WTC11 (cell line): Measurements from ENCODE around the gene RNF148. TPM values are rescaled to one million over a fixed set of nuclear protein-coding genes. Genes with fewer than 3 reads are reported as not detected.

Experiments used
- ATAC-seq: fragments of 200-7000 bp; cut with Tn5 transposase; 2 replicates; pipeline ENCODE4 v1.10.0; 2021; ENCODE audit warnings: mild to moderate bottlenecking, moderate library complexity
- CTCF ChIA-PET: fragments of 300-600 bp; sonication (Branson Sonifier 250); formaldehyde crosslinking; loops from one replicate; lab custom pipeline; 2021; ENCODE audit warnings: antibody characterized with exemption; lab: Charles Lee
- POLR2A ChIA-PET: fragments of 350-600 bp; sonication (Branson Sonifier 250); formaldehyde crosslinking; loops from one replicate; lab custom pipeline; 2021; ENCODE audit warnings: antibody characterized with exemption; lab: Charles Lee
- DNase-seq: peaks from one replicate; pipeline ENCODE4 v3.0.0; 2021; ENCODE audit warnings: low spot score
- H3K27ac Mint-ChIP-seq: 2 replicates; pipeline ENCODE4 v1.8.0; 2021; ENCODE audit warnings: mixed read lengths
- H3K27me3 Mint-ChIP-seq: 2 replicates; pipeline ENCODE4 v1.8.0; 2021; ENCODE audit warnings: low read depth, mild to moderate bottlenecking, moderate library complexity, mixed read lengths
- H3K36me3 Mint-ChIP-seq: 2 replicates; pipeline ENCODE4 v1.8.0; 2021; ENCODE audit warnings: mixed read lengths
- H3K4me1 Mint-ChIP-seq: 2 replicates; pipeline ENCODE4 v1.8.0; 2022; ENCODE audit warnings: mixed read lengths
- H3K4me3 Mint-ChIP-seq: 2 replicates; pipeline ENCODE4 v1.8.0; 2021; ENCODE audit warnings: mild to moderate bottlenecking, moderate library complexity, mixed read lengths
- H3K9me3 Mint-ChIP-seq: 2 replicates; pipeline ENCODE4 v1.8.0; 2021; ENCODE audit warnings: mixed read lengths
- FOXJ3 ChIP-seq: sonication (generic); formaldehyde crosslinking; IDR thresholded peaks from 2 replicates; pipeline ENCODE4 v1.9.0; 2021; ENCODE audit warnings: missing genetic modification reagents, mild to moderate bottlenecking, borderline replicate concordance
- FOXP4 ChIP-seq: sonication (generic); formaldehyde crosslinking; IDR thresholded peaks from 2 replicates; pipeline ENCODE4 v1.8.0; 2022; ENCODE audit warnings: mild to moderate bottlenecking, missing genetic modification reagents
- GABPB1 ChIP-seq: sonication (generic); formaldehyde crosslinking; IDR thresholded peaks from 2 replicates; pipeline ENCODE4 v1.8.1; 2023; ENCODE audit warnings: mild to moderate bottlenecking, missing genetic modification reagents
- GTF2I ChIP-seq: fragments of 250-450 bp; sonication (Bioruptor Pico); conservative IDR thresholded peaks from 2 replicates; pipeline ENCODE4 v1.4.0; 2021; ENCODE audit warnings: mild to moderate bottlenecking
- IRF1 ChIP-seq: sonication (generic); formaldehyde crosslinking; IDR thresholded peaks from 2 replicates; pipeline ENCODE4 v1.8.0; 2023; ENCODE audit warnings: missing genetic modification reagents
- NR1H2 ChIP-seq: sonication (generic); formaldehyde crosslinking; IDR thresholded peaks from 2 replicates; pipeline ENCODE4 v1.9.0; 2021; ENCODE audit warnings: mild to moderate bottlenecking, moderate library complexity, missing genetic modification reagents
- PRRX2 ChIP-seq: fragments of 250-450 bp; sonication (Bioruptor Pico); IDR thresholded peaks from 2 replicates; pipeline ENCODE4 v1.8.0; 2021; ENCODE audit warnings: mild to moderate bottlenecking
- SOX15 ChIP-seq: fragments of 250-450 bp; sonication (Bioruptor Pico); IDR thresholded peaks from 2 replicates; pipeline ENCODE4 v1.9.0; 2021; ENCODE audit warnings: mild to moderate bottlenecking
- SP1 ChIP-seq: sonication (generic); formaldehyde crosslinking; conservative IDR thresholded peaks from 2 replicates; pipeline ENCODE4 v1.8.1; 2022; ENCODE audit warnings: missing genetic modification reagents
- TCF7 ChIP-seq: sonication (generic); formaldehyde crosslinking; IDR thresholded peaks from 2 replicates; pipeline ENCODE4 v1.8.0; 2022; ENCODE audit warnings: mild to moderate bottlenecking, low read depth, missing genetic modification reagents, moderate library complexity
- ZBTB21 ChIP-seq: sonication (generic); formaldehyde crosslinking; IDR thresholded peaks from 2 replicates; pipeline ENCODE4 v1.8.1; 2023; ENCODE audit warnings: mild to moderate bottlenecking, missing genetic modification reagents, borderline replicate concordance
- ZNF121 ChIP-seq: sonication (generic); formaldehyde crosslinking; IDR thresholded peaks from 2 replicates; pipeline ENCODE4 v1.8.0; 2023; ENCODE audit warnings: missing genetic modification reagents
- ZNF263 ChIP-seq: sonication (generic); formaldehyde crosslinking; IDR thresholded peaks from 2 replicates; pipeline ENCODE4 v1.8.1; 2022; ENCODE audit warnings: low read depth, mild to moderate bottlenecking, moderate library complexity, missing genetic modification reagents
- ZNF671 ChIP-seq: fragments of 250-450 bp; sonication (Bioruptor Pico); IDR thresholded peaks from 2 replicates; pipeline ENCODE4 v1.8.0; 2021; ENCODE audit warnings: mild to moderate bottlenecking
- total RNA-seq: library from RNA; stranded (reverse); gene quantifications from 3 replicates; pipeline ENCODE4 v1.2.3, GENCODE V29; 2021
- TF ChIP-seq, protein P1 (sequence below): sonication (generic); formaldehyde crosslinking; IDR thresholded peaks from 2 replicates; pipeline ENCODE4 v1.8.0; 2022; ENCODE audit warnings: mild to moderate bottlenecking, missing genetic modification reagents
- TF ChIP-seq, protein P2 (sequence below): fragments of 250-450 bp; sonication (Bioruptor Pico); IDR thresholded peaks from 2 replicates; pipeline ENCODE4 v1.9.0; 2021; ENCODE audit warnings: mild to moderate bottlenecking
- TF ChIP-seq, protein P3 (sequence below): fragments of 250-450 bp; sonication (Bioruptor Pico); IDR thresholded peaks from 2 replicates; pipeline ENCODE4 v1.9.0; 2021; ENCODE audit warnings: mild to moderate bottlenecking, borderline replicate concordance

Gene RNF148
- total RNA-seq, 1 experiment from 2014 or later, result 0.17 TPM

GRCh38 chr7:122738947-122739346 lies 36.2 kb upstream of the RNF148 start:
- CTCF ChIA-PET, result interaction anchor here (1.3 kb wide), 1 partner anchor 64 kb away, joined by 6 read pairs; no protein-coding TSS in a partner anchor
- Mint-ChIP-seq H3K27me3 (no peaks in the 10 kb centered on the region), H3K4me3 (peak overlapping the region; percentile 24; the same call in 1 of the 2 replicates), H3K4me1 (peaks cover 70% of the 10 kb centered on the region), H3K9me3 (no peaks in the 10 kb centered on the region), H3K27ac (peak overlapping the region; percentile 82), H3K36me3 (peaks cover 2% of the 10 kb centered on the region; the same call in 1 of the 2 replicates)
- DNase-seq, result no peak
- POLR2A ChIA-PET, result interaction anchor here (0.7 kb wide), 1 partner anchor 64 kb away, joined by 8 read pairs; no protein-coding TSS in a partner anchor
- TF ChIP-seq GTF2I (CRISPR knock-in tag), result no peak
- TF ChIP-seq, protein P1, sequence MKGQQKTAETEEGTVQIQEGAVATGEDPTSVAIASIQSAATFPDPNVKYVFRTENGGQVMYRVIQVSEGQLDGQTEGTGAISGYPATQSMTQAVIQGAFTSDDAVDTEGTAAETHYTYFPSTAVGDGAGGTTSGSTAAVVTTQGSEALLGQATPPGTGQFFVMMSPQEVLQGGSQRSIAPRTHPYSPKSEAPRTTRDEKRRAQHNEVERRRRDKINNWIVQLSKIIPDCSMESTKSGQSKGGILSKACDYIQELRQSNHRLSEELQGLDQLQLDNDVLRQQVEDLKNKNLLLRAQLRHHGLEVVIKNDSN (CRISPR knock-in tag), result no peak
- TF ChIP-seq GABPB1 (CRISPR knock-in tag), result no peak
- no peak for TF ChIP-seq ZNF263 (CRISPR knock-in tag)
- no peak for TF ChIP-seq FOXP4 (CRISPR knock-in tag)
- no peak for TF ChIP-seq NR1H2
- TF ChIP-seq ZNF671 (CRISPR knock-in tag), result no peak
- TF ChIP-seq, protein P2, sequence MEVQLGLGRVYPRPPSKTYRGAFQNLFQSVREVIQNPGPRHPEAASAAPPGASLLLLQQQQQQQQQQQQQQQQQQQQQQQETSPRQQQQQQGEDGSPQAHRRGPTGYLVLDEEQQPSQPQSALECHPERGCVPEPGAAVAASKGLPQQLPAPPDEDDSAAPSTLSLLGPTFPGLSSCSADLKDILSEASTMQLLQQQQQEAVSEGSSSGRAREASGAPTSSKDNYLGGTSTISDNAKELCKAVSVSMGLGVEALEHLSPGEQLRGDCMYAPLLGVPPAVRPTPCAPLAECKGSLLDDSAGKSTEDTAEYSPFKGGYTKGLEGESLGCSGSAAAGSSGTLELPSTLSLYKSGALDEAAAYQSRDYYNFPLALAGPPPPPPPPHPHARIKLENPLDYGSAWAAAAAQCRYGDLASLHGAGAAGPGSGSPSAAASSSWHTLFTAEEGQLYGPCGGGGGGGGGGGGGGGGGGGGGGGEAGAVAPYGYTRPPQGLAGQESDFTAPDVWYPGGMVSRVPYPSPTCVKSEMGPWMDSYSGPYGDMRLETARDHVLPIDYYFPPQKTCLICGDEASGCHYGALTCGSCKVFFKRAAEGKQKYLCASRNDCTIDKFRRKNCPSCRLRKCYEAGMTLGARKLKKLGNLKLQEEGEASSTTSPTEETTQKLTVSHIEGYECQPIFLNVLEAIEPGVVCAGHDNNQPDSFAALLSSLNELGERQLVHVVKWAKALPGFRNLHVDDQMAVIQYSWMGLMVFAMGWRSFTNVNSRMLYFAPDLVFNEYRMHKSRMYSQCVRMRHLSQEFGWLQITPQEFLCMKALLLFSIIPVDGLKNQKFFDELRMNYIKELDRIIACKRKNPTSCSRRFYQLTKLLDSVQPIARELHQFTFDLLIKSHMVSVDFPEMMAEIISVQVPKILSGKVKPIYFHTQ (CRISPR knock-in tag), result no peak
- TF ChIP-seq, protein P3, sequence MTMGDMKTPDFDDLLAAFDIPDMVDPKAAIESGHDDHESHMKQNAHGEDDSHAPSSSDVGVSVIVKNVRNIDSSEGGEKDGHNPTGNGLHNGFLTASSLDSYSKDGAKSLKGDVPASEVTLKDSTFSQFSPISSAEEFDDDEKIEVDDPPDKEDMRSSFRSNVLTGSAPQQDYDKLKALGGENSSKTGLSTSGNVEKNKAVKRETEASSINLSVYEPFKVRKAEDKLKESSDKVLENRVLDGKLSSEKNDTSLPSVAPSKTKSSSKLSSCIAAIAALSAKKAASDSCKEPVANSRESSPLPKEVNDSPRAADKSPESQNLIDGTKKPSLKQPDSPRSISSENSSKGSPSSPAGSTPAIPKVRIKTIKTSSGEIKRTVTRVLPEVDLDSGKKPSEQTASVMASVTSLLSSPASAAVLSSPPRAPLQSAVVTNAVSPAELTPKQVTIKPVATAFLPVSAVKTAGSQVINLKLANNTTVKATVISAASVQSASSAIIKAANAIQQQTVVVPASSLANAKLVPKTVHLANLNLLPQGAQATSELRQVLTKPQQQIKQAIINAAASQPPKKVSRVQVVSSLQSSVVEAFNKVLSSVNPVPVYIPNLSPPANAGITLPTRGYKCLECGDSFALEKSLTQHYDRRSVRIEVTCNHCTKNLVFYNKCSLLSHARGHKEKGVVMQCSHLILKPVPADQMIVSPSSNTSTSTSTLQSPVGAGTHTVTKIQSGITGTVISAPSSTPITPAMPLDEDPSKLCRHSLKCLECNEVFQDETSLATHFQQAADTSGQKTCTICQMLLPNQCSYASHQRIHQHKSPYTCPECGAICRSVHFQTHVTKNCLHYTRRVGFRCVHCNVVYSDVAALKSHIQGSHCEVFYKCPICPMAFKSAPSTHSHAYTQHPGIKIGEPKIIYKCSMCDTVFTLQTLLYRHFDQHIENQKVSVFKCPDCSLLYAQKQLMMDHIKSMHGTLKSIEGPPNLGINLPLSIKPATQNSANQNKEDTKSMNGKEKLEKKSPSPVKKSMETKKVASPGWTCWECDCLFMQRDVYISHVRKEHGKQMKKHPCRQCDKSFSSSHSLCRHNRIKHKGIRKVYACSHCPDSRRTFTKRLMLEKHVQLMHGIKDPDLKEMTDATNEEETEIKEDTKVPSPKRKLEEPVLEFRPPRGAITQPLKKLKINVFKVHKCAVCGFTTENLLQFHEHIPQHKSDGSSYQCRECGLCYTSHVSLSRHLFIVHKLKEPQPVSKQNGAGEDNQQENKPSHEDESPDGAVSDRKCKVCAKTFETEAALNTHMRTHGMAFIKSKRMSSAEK, result no peak
- no peak for TF ChIP-seq ZBTB21 (CRISPR knock-in tag)
- TF ChIP-seq TCF7 (CRISPR knock-in tag), result no peak
- no peak for TF ChIP-seq SP1
- TF ChIP-seq SOX15 (CRISPR knock-in tag), result no peak
- no peak for TF ChIP-seq PRRX2
- no peak for TF ChIP-seq FOXJ3
- no peak for TF ChIP-seq ZNF121
- no peak for TF ChIP-seq IRF1 (CRISPR knock-in tag)
- peak; percentile 33 for ATAC-seq
